Calu3 (cell line): ENCODE measurements around the gene ODAD4. TPM values are rescaled to one million over a fixed set of nuclear protein-coding genes. Genes with fewer than 3 reads are reported as not detected.
"Not testable (repeated sequence)": the region's sequence is repeated elsewhere in the genome, so short reads cannot be mapped to it uniquely, and the experiment has no call there.

Experiments
- BruUV-seq: library from RNA; stranded (reverse); fragments of 400-500 nt; replicated peaks from 2 replicates; lab custom pipeline; 2021; lab: Mats Ljungman, UMichigan
- CTCF ChIA-PET: fragments of 300-600 bp; sonication (Branson Sonifier 250); formaldehyde crosslinking; loops from one replicate; lab custom pipeline; 2022; ENCODE audit warnings: antibody characterized with exemption; lab: Charles Lee
- DNase-seq: peaks from one replicate; pipeline ENCODE4 v3.0.0; 2022
- H3K27ac Mint-ChIP-seq: one replicate; pipeline ENCODE4 v1.8.0; 2022; ENCODE audit warnings: mixed read lengths; ENCODE audit not compliant: unreplicated experiment
- H3K27me3 Mint-ChIP-seq: one replicate; pipeline ENCODE4 v1.8.0; 2022; ENCODE audit warnings: mixed read lengths; ENCODE audit not compliant: unreplicated experiment
- H3K36me3 Mint-ChIP-seq: one replicate; pipeline ENCODE4 v1.8.0; 2022; ENCODE audit warnings: mild to moderate bottlenecking, moderate library complexity, mixed read lengths; ENCODE audit not compliant: insufficient read depth, unreplicated experiment
- H3K4me1 Mint-ChIP-seq: one replicate; pipeline ENCODE4 v1.8.0; 2022; ENCODE audit warnings: mild to moderate bottlenecking, low read depth, mixed read lengths; ENCODE audit not compliant: unreplicated experiment
- H3K4me3 Mint-ChIP-seq: one replicate; pipeline ENCODE4 v1.8.0; 2022; ENCODE audit warnings: mild to moderate bottlenecking, low read depth, moderate library complexity, mixed read lengths; ENCODE audit not compliant: unreplicated experiment
- H3K9me3 Mint-ChIP-seq: one replicate; pipeline ENCODE4 v1.8.0; 2022; ENCODE audit warnings: low read depth, mixed read lengths; ENCODE audit not compliant: unreplicated experiment
- CTCF ChIP-seq: fragments of 200-600 bp; IDR thresholded peaks from one replicate; pipeline ENCODE4 v1.8.0; 2022; ENCODE audit warnings: antibody characterized with exemption; ENCODE audit not compliant: unreplicated experiment
- intact Hi-C: fragments of 100-400 bp; cut with micrococcal nuclease; formaldehyde crosslinking; loops from one replicate; pipeline ENCODE4 v1.10.0; 2022; ENCODE audit not compliant: unreplicated experiment
- total RNA-seq: library from RNA; stranded (reverse); gene quantifications from 2 replicates; pipeline ENCODE4 v1.2.3, GENCODE V29; 2022

The ODAD4 gene
- total RNA-seq, 1 experiment from 2014 or later, result 2.7 TPM

GRCh38 chr17:42010898-42011516 is 80.6 kb downstream of the ODAD4 start:
- Mint-ChIP-seq H3K27me3 (no peaks in the 10 kb centered on the region), H3K4me3 (no peak overlapping the region), H3K36me3 (peaks cover 52% of the 10 kb centered on the region), H3K4me1 (peaks cover 55% of the 10 kb centered on the region), H3K9me3 (no peaks in the 10 kb centered on the region), H3K27ac (no peak overlapping the region)
- BruUV-seq, result no TSS peak
- intact Hi-C loops, result no loop called here
- no peak for TF ChIP-seq CTCF
- CTCF ChIA-PET, result no interaction called here
- DNase-seq, result no peak

GRCh38 chr17:42012363-42012762 is 81.9 kb downstream of the ODAD4 start:
- DNase-seq, H3K27me3 Mint-ChIP-seq, BruUV-seq, H3K4me3 Mint-ChIP-seq, H3K9me3 Mint-ChIP-seq, H3K27ac Mint-ChIP-seq, intact Hi-C loops: not testable (repeated sequence)
- peaks cover 60% of the 10 kb centered on the region for H3K36me3 Mint-ChIP-seq
- CTCF ChIA-PET, result interaction anchor here (0.6 to 1.1 kb wide), 3 partner anchors 11 to 49 kb away, joined by 3 to 8 read pairs (median 4); no protein-coding TSS in a partner anchor
- H3K4me1 Mint-ChIP-seq, result peaks cover 52% of the 10 kb centered on the region

GRCh38 chr17:42013740-42014139 is 83.3 kb downstream of the ODAD4 start:
- H3K4me3 Mint-ChIP-seq, H3K9me3 Mint-ChIP-seq, intact Hi-C loops, H3K27ac Mint-ChIP-seq, H3K27me3 Mint-ChIP-seq, BruUV-seq, CTCF ChIA-PET, DNase-seq: not testable (repeated sequence)
- Mint-ChIP-seq H3K4me1 (peaks cover 62% of the 10 kb centered on the region), H3K36me3 (peaks cover 65% of the 10 kb centered on the region)

Other genes starting within 250 kb of the ODAD4 start
- 807 and 937 TPM in 2 replicates for gene EIF1, start 241.7 kb upstream of the ODAD4 start, total RNA-seq
- gene GAST, start 218.3 kb upstream of the ODAD4 start, total RNA-seq, result not detected in 2 replicates
- 0.86 and 1.2 TPM in 2 replicates for gene HAP1, start 196.0 kb upstream of the ODAD4 start, total RNA-seq
- gene JUP, start 143.9 kb upstream of the ODAD4 start, total RNA-seq, result 695 and 705 TPM in 2 replicates
- gene P3H4, start 118.7 kb upstream of the ODAD4 start, total RNA-seq, result 19.9 and 22.5 TPM in 2 replicates
- gene FKBP10, start 117.6 kb upstream of the ODAD4 start, total RNA-seq, result 0.92 and 3.6 TPM in 2 replicates
- gene NT5C3B, start 94.4 kb upstream of the ODAD4 start, total RNA-seq, result 62.0 and 65.2 TPM in 2 replicates
- gene KLHL10, start 92.8 kb upstream of the ODAD4 start, total RNA-seq, result not detected in 2 replicates
- 25.3 and 25.6 TPM in 2 replicates for gene KLHL11, start 65.2 kb upstream of the ODAD4 start, total RNA-seq
- 258 and 265 TPM in 2 replicates for gene ACLY, start 11.7 kb upstream of the ODAD4 start, total RNA-seq
- 144 and 156 TPM in 2 replicates for gene CNP, start 36.2 kb downstream of the ODAD4 start, total RNA-seq
- 184 and 193 TPM in 2 replicates for gene DNAJC7, start 86.8 kb downstream of the ODAD4 start, total RNA-seq
- 55.7 and 58.4 TPM in 2 replicates for gene NKIRAS2, start 89.5 kb downstream of the ODAD4 start, total RNA-seq
- gene C17orf113, start 120.0 kb downstream of the ODAD4 start, total RNA-seq, result 4.2 and 4.5 TPM in 2 replicates
- 4.0 and 6.3 TPM in 2 replicates for gene ZNF385C, start 167.9 kb downstream of the ODAD4 start, total RNA-seq
- 45.6 and 77.5 TPM in 2 replicates for gene DHX58, start 182.1 kb downstream of the ODAD4 start, total RNA-seq
- gene KAT2A, start 190.8 kb downstream of the ODAD4 start, total RNA-seq, result 94.7 and 100.0 TPM in 2 replicates
- 0.54 and 0.69 TPM in 2 replicates for gene HSPB9, start 192.2 kb downstream of the ODAD4 start, total RNA-seq
- gene RAB5C, start 224.4 kb downstream of the ODAD4 start, total RNA-seq, result 284 and 315 TPM in 2 replicates